Fibroblast of pulmonary artery (primary cell): ENCODE measurements around the gene XKR8.

Source experiments
- DNase-seq: peaks from one replicate; pipeline ENCODE4 v3.0.0-alpha.2; 2010; ENCODE audit warnings: low read depth
- H3K4me3 ChIP-seq: replicated peaks from 2 replicates; pipeline ENCODE4 v1.5.1; 2011; ENCODE audit warnings: low read depth, mild to moderate bottlenecking, control low read depth, low read length, moderate library complexity
- CTCF ChIP-seq: IDR thresholded peaks from 2 replicates; pipeline ENCODE4 v1.5.1; 2011; ENCODE audit warnings: mild to moderate bottlenecking, control low read depth, low read length, inconsistent platforms; ENCODE audit errors: missing control alignments

The XKR8 gene

GRCh38 chr1:27955076-27955475 lies 4.7 kb upstream of the XKR8 start:
- DNase-seq: no peak
- no peak for TF ChIP-seq CTCF
- no peak overlapping the region for H3K4me3 ChIP-seq

- no peak overlapping the region for H3K4me3 ChIP-seq
- no peak for DNase-seq
- no peak for TF ChIP-seq CTCF
Measured at GRCh38 chr1:27956761-27957160, 3.0 kb upstream of the XKR8 start.

- no peak overlapping the region for H3K4me3 ChIP-seq
- no peak for DNase-seq
- no peak for TF ChIP-seq CTCF
Measured at GRCh38 chr1:27957655-27958054, 2.1 kb upstream of the XKR8 start.

GRCh38 chr1:27958513-27958912 lies 1.3 kb upstream of the XKR8 start:
- H3K4me3 ChIP-seq: no peak overlapping the region
- no peak for DNase-seq
- no peak for TF ChIP-seq CTCF

- DNase-seq: no peak
- no peak for TF ChIP-seq CTCF
- H3K4me3 ChIP-seq: peak overlapping the region; percentile 64
Measured at GRCh38 chr1:27960762-27961645, 1.2 kb downstream of the XKR8 start.

- no peak for DNase-seq
- no peak overlapping the region for H3K4me3 ChIP-seq
- TF ChIP-seq CTCF: no peak
Measured at GRCh38 chr1:27961646-27962221, 2.0 kb downstream of the XKR8 start.
